IMR-90 (cell line): ENCODE results near the gene DHRSX.

Source experiments
- BHLHE40 ChIP-seq: fragments of 150-350 bp; IDR thresholded peaks from 2 replicates; pipeline ENCODE4 v1.6.1; 2016; ENCODE audit warnings: mild to moderate bottlenecking, low read depth, low read length
- CHD1 ChIP-seq: IDR thresholded peaks from 2 replicates; pipeline ENCODE4 v1.6.1; 2012; ENCODE audit warnings: low read depth, low read length, improper control_type of control experiment
- FOS ChIP-seq: fragments of 150-350 bp; IDR thresholded peaks from 2 replicates; pipeline ENCODE4 v1.6.1; 2016; ENCODE audit warnings: low read depth, low read length
- MAFK ChIP-seq: IDR thresholded peaks from 2 replicates; pipeline ENCODE4 v1.6.1; 2012; ENCODE audit warnings: low read depth, low read length, improper control_type of control experiment
- MAZ ChIP-seq: IDR thresholded peaks from 2 replicates; pipeline ENCODE4 v1.6.1; 2012; ENCODE audit warnings: low read depth, mild to moderate bottlenecking, low read length, improper control_type of control experiment, moderate library complexity, borderline replicate concordance
- MXI1 ChIP-seq: IDR thresholded peaks from 2 replicates; pipeline ENCODE4 v1.6.1; 2012; ENCODE audit warnings: low read depth, mild to moderate bottlenecking, low read length, moderate library complexity, borderline replicate concordance
- POLR2A ChIP-seq: IDR thresholded peaks from 2 replicates; pipeline ENCODE4 v1.6.1; 2012; ENCODE audit warnings: mild to moderate bottlenecking, low read depth, low read length
- RAD21 ChIP-seq: IDR thresholded peaks from 2 replicates; pipeline ENCODE4 v1.6.1; 2012; ENCODE audit warnings: low read length, improper control_type of control experiment
- RCOR1 ChIP-seq: IDR thresholded peaks from 2 replicates; pipeline ENCODE4 v1.6.1; 2012; ENCODE audit warnings: mild to moderate bottlenecking, low read length, improper control_type of control experiment; ENCODE audit not compliant: insufficient replicate concordance
- RFX5 ChIP-seq: IDR thresholded peaks from 2 replicates; pipeline ENCODE4 v1.8.0; 2012; ENCODE audit warnings: low read depth, mild to moderate bottlenecking, low read length, moderate library complexity
- TF ChIP-seq, protein P1 (sequence below): conservative IDR thresholded peaks from 2 replicates; pipeline ENCODE4 v1.5.1; 2012; ENCODE audit warnings: mild to moderate bottlenecking, low read depth, low read length, improper control_type of control experiment

DNA sequence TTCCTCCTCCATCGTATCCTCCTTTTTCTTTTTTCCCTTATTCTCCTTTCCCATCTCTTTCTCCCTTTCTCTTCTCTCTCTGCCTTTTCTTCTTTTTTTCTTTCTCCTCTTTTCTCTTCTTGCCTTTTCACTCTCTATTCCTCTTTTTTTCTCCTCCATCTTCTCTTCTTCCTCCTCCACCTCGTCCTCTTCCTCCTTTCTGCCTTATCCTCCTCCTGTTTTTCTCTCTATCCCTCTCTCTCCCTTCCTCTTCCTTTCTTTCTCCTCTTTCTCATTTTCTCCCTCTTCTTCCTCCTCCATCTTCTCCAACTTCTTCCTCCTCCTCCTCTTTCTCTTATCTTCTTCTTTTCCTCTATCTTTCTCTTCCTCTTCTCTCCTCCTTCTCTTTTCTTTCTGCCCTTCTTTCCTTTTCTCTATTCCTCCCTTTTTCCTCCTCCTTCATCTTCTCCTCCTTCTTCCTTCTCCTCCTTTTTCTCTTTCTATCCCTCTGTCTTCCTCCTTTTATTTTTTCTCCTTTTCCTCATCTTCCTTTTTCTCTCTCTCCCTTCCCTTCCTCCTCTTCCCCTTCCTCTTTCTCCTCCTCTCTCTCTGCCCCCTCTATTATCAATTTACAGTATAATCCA lies 269.1 kb downstream of the DHRSX start:
- no peak for TF ChIP-seq POLR2A
- TF ChIP-seq, protein P1, sequence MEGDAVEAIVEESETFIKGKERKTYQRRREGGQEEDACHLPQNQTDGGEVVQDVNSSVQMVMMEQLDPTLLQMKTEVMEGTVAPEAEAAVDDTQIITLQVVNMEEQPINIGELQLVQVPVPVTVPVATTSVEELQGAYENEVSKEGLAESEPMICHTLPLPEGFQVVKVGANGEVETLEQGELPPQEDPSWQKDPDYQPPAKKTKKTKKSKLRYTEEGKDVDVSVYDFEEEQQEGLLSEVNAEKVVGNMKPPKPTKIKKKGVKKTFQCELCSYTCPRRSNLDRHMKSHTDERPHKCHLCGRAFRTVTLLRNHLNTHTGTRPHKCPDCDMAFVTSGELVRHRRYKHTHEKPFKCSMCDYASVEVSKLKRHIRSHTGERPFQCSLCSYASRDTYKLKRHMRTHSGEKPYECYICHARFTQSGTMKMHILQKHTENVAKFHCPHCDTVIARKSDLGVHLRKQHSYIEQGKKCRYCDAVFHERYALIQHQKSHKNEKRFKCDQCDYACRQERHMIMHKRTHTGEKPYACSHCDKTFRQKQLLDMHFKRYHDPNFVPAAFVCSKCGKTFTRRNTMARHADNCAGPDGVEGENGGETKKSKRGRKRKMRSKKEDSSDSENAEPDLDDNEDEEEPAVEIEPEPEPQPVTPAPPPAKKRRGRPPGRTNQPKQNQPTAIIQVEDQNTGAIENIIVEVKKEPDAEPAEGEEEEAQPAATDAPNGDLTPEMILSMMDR: no peak
- TF ChIP-seq BHLHE40: no peak
- TF ChIP-seq RCOR1: no peak
- TF ChIP-seq MXI1: no peak
- no peak for TF ChIP-seq MAFK
- TF ChIP-seq RFX5: no peak
- no peak for TF ChIP-seq CHD1
- no peak for TF ChIP-seq FOS
- no peak for TF ChIP-seq MAZ
- no peak for TF ChIP-seq RAD21
